HG02973 (cell line): ENCODE results near the gene PACS1.

Experiments used
- ATAC-seq: cut with Tn5 transposase; IDR thresholded peaks from one replicate; pipeline ENCODE4 v1.9.1; 2021; ENCODE audit warnings: moderate library complexity; ENCODE audit not compliant: unreplicated experiment

The PACS1 gene

DNA sequence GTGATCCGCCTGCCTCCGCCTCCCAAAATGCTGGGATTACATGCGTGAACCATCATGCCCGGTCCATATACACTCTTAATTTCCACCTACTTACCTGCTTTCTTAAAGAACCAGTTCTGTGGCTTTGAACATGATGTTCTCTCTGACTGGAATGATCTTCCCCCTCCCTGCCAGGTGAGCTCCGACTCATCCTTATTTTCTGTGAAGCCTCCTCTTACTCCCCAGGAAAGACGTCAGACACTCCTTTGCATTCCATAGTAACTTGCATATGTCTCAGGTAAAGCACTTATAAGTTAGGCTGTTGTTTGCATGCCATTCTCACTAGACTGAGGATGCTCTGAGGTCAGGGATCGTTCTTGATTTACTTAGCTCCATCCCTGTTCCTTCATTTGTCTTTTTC lies 106.6 kb downstream of the PACS1 start:
- no peak for ATAC-seq

DNA sequence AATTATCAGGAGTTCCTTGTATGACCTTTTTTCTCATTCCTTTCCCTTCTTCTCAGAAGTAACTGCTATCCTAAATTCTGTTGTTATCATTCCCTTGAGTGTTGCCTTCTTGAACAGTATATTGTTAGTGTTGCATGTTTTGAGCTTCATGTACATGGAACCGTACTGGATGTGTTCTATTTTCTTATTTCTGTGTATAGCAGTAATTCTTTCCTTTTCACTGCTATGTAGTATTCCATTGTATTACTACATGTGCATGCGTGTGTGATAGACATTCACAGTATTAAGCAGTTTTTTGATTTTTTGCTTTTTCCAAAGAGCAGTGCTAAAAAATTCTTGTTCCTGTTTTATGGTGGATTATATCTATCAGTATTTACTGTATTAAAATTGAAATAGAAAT lies 108.1 kb downstream of the PACS1 start:
- no peak for ATAC-seq

DNA sequence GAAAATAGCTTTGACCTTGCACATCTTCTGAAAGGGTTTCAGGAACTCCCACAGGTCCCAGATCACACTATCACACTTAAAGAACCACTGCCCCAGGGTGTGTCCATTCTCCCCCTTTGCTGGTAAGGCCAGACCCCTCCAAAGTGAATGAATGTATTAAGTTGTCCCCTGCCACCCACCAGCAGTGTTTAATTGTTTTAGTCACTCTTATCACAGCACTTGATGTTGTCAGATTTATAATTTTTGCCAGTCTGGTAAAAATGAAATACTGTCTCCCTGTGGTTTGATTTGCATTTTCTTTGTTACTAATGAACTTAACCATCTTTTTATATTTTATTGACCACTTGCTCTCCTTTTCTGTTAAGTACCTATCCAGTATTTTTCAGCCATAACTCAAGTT lies 108.8 kb downstream of the PACS1 start:
- no peak for ATAC-seq

DNA sequence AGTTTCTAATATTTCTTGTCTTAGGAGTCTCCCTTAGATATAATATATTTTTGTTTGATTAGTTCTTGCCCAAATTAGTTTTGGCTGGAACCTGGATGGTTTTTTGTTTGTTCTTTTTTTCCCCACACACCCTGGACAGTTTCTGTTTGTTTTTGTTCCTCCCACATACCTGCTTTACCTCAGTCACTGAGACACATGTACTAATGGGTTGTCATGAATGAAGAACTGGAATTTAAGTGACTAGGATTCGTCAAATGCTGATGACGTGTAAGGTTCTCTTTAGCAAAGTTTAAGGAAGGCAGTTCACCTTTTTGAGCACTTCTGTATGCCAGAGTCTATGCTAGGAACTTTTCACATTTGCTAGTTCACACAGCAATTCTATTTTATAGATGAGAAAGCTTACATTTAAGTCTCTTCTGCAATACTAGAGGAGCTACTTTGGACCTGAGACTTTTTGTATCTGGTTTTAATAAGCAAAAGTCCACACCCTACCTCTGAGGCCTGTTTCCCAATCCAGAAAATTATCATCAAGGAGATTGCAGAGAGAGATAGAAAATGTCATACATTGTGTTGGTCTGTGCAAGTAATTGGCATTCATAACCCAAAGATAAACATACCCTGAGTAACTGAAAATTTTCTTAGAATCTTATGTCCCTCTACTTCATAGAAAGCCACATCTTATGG lies 111.7 kb downstream of the PACS1 start:
- ATAC-seq = no peak

DNA sequence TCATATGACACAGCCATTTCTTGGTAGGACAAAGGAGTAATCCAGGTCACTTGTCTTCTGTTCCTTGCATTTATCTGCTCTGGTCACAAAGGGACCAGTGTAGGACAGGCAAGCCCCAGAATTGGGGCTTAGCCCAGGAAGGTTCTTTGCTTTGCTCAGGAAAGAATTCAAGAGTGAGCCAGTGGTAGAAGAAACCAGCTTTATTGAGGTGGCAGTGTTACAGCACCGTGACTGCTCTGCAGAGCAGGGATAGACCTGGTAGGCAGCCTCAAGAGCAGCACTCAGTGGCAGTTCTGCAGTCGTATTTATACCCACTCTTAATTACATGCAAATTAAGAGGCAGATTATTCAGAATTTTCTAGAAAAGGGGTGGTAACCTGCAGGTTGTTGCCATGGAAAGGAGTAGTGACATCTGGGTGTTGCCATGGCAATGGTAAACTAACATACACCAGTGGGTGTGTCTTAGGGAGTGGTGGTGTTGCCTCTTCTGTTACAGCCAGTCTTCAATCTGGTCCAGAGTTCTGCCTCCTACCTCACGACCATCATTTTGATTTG lies 113.5 kb downstream of the PACS1 start:
- no peak for ATAC-seq

DNA sequence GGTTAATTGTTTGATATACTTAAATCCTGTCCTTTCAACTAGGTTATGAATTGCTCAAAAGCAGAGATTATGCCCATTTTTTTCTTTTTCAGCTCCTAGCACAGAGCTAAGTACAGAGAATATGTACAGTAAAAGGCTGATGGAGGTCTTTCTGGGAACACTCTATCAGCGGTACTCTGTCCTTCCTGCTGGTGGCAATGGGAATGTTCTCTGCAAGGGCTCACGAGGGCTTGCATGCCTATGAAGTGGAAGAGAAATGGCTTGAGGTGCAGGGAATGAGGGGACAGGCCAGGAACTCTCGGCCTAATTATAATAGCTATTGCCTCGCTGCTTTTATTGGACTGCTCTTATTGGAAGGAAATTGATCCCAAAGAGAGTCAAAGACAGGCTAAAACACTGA lies 114.7 kb downstream of the PACS1 start:
- ATAC-seq = no peak

DNA sequence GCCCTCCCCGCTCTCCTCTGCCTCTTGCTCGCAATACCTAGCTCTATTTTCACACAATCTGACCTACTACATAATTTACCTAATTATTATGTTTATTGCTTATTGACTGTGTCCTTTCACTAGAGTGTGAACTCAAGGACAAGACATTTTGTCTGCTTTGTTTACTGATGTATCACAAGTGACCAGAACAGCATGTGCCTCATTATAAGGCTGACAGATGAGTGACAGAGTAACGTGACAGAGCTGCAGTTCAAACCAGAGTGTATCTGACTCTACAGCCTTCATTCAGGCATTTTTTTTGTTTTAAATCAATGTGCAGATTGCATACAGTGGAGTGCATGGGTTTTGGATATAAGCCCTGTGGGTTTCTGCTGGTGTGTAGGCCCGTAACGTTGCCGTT lies 116.4 kb downstream of the PACS1 start:
- ATAC-seq = no peak

DNA sequence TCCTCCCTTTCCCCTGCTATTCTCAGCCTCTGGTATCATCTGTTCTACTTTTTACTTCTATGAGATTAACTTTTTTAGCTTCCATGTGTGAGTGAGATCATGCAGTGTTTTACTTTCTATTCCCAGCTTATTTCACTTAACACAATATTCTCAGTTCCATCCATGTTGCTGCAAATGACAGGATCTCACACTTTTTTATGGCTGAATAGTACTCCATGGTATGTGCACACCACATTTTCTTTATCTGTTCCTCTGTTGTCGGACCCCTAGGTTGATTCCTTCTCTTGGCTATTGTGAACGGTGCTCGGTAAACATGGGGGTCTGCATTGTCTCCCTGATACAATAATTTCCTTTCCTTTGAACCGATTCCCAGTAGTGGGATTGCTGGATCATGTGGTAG lies 117.4 kb downstream of the PACS1 start:
- no peak for ATAC-seq

DNA sequence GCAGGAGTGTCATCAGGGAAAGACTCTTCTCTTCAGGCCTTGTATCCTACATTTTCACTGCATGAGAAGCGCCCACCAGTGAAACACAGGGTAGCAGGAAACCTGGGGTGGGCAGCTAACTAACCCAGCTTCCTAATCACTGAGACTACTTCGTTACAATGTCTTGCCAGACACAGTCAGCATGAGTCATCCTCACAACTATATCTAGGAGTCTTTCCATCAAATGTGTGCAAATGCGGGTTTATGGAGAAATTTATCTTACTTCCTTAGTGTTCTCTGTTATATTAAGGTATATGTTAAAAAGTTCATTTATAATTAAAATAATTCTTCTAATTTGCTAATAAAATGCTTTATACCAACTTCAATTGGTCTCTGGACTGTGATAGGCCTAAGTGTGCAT lies 118.5 kb downstream of the PACS1 start:
- no peak for ATAC-seq

DNA sequence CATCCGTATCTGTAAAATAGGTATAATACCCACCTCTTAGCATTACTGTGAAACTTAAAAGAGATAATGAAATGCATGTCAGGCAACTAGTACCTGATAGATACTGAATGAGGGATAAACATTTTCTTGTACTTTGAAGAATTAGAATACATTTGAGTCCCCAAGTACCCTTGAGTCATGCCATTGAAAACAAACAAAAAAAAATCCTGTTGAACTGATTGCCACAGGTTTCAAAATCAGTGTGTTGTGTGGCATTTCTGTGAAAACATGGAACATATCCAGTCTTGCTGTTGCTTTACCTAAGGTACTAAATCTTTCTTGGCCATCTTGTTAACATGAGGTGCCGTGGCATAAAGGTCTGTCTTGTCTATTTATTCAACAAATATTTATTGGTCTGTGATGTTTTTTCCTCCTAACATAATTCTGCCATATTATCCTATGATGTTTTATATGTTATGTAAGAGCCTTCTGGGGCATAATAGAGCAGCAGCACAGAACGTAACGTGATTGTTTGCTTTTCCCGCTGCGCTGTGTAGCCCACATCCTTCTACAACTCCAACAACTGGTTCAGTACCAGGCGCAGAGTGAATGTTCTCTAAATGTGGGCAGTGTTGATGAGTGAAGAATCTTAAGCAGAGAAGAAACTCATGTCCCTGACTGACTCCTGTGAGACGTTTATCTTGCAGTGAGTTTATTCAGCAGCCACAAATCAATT lies 119.1 kb downstream of the PACS1 start:
- no peak for ATAC-seq

DNA sequence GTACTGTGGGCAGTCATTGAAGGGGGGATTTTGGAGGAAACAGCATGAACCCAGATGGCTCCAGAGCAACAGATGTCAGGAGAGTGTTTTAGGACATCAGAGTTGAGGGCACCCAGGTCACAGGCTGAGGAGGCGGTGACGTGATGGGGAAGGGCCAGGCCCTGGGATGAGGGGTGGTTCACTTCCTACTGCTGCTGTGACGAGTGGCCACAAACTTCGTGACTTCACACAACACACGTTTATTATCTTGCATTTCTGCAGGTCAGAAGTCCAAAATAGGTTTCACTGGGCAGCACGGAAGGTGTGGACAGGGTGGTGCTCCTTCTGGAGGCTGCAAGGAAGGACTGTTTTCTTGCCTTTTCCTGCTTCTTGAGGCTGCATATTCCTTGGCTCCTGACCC lies 120.7 kb downstream of the PACS1 start:
- ATAC-seq = no peak

DNA sequence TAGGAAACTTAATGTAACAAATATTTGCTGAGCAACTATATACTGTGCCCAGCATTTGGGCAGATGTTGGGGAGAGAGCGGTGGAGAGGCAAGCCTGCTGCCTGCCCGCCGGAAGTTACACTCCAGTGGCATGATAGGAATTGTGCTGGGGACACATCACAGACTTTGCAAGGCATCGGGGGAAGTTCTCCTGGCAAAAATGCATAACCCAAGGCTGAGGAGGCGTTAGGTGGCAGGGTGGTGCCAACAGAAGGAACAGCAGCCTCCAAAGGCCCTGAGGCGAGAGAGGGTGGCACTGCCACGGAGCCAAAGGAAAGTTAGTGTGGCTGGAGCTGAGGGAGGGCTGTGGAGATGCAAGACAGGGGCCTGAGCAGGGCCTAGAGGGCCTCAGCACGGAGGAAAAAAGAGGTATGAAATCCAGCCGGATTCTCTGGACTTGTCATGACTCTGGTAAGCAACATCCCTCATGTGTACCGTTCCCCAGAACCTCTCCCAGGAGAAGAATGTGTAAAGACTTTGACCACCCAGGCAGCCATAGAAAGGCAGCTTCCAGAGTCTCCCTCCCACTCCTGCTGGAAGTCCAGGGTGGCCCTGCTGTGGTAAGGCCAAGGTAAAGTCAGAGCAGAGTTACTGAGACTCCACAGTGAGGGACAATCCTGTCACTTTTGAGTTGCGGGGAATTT lies 122.2 kb downstream of the PACS1 start:
- no peak for ATAC-seq

DNA sequence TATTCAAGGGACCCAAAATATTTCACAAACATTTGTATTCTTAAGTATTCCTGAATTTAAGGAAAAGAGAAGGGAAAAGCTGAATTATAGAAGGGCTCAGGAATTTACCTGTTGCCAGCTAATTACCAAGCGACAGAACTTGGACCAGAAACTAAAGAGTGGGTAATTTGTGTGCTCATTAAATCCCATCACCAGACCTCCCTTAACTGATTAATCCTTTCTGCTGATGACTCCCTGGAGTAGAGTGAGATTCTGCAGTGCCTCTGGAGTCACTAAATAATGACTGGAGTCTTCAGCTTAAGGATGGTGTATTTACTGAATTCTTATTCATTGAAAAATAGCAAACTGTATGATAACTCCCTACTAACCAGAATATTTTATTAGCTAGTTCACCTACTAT lies 124.3 kb downstream of the PACS1 start:
- no peak for ATAC-seq

DNA sequence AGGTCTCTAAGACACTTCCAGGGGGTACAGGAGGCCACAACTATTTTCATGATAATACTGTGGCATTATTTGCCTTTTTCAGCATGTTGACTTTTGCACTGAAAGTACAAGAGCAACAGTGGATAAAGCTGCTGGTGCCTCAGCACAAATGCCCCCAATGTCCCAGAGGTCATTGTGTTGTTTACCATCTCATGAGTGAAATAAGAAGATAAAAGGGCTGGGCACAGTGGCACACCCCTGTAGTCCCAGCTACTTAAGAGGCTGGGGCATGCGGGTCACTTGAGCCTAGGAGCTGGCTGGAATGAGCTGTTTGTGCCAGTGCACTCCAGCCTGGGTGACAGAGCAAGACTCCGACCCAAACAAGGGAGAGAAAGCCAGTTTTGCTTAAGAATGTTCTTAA lies 125.8 kb downstream of the PACS1 start:
- ATAC-seq = no peak

DNA sequence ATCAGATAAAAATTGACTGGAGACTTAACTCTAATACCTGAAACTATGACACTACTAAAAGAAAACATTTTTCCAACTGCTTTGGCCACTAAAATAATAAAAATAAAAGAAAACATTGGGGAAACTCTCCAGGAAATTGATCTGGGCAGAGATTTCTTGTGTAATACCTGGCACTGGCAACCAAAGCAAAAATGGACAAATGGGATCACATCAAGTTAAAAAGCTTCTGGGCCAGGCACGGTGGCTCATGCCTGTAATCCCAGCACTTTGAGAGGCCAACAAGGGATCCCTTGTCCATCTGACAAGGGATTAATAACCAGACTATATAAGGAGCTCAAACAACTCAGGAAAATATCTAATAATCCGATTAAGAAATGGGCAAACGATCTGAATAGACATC lies 133.8 kb downstream of the PACS1 start:
- ATAC-seq = no peak

DNA sequence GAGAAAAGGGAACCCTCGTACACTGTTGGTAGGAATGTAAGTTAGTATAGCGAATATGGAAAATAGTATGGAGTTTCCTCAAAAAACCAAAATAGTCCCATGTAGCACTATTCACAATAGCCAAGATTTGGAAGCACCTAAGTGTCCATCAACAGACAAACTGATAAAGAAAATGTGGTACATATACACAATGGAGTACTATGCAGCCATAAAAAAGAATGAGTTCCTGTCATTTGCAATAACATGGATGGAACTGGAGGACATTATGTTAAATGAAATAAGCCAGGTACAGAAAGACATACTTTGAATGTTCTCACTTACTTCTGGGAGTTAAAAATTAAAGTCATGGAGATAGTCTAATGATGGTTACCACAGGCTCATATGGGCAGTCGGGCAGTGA lies 134.3 kb downstream of the PACS1 start:
- no peak for ATAC-seq

DNA sequence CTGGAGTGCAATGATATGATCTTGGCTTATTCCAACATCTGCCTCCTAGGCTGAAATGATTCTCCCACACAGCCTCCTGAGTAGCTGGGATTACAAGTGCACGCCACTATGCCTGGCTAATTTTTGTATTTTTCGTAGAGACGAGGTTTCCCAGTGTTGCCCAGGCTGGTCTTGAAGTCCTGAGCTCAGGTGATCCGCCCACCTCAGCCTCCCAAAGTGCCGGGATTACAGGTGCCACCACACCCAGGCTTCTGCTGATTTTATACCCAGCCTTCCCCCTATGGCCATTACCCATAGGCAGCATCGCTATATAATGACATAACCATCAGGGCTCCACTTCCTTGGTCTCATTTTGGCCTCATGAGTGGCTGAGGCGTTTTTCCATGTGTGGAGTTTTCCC lies 137.7 kb downstream of the PACS1 start:
- no peak for ATAC-seq

DNA sequence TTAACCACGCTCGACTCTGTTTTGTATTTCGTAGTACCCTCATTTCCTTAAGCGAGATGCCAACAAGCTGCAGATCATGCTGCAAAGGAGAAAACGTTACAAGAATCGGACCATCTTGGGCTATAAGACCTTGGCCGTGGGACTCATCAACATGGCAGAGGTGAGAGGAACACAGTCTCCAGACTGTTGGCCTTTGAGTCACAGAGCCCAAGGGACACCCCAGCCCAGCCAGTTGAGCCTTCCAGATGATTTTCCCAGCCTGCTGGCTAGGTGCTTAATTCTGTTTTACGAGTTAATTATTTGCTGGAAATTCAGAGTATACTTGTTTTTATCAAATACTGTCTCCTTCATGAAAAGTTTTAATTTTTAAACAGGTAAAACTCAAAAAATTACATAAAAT lies 141.0 kb downstream of the PACS1 start:
- no peak for ATAC-seq

DNA sequence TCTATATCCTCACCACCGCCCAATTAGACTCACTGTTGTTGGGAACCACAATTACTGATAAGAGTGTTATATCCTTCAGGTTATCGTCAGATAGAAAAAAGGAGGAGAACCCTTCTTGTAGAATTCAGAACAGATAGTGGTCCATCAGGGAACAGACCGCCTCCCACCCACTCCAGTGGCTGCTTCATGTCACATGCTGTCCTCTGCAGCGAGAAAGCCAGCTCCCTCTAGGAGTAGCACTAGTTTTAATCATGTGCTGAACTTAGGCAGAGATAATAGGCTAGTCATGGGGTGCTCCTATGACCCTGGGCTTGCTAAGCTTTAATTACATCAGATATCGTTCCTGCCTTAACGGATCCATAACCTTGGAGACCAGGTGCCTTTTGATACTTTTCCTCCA lies 146.8 kb downstream of the PACS1 start:
- ATAC-seq = no peak

DNA sequence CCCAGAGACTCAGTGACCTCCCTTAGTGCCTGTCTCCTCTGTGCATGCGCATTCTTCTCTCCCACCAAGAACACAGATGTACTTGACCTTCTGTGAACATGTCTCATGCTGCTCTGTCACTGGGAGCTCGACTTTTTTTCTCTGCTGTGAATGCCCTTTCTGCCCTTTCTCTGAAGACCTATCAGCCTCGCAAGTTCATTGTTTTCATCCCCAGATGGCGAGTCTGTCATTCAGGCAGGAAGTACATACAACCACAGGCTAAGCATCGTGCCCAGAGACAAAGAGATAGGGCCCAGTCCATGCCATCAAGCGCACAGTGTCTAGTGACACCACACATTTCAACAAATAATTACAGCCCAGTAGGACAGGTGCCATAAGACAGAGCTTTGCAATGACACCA lies 148.0 kb downstream of the PACS1 start:
- ATAC-seq = no peak

DNA sequence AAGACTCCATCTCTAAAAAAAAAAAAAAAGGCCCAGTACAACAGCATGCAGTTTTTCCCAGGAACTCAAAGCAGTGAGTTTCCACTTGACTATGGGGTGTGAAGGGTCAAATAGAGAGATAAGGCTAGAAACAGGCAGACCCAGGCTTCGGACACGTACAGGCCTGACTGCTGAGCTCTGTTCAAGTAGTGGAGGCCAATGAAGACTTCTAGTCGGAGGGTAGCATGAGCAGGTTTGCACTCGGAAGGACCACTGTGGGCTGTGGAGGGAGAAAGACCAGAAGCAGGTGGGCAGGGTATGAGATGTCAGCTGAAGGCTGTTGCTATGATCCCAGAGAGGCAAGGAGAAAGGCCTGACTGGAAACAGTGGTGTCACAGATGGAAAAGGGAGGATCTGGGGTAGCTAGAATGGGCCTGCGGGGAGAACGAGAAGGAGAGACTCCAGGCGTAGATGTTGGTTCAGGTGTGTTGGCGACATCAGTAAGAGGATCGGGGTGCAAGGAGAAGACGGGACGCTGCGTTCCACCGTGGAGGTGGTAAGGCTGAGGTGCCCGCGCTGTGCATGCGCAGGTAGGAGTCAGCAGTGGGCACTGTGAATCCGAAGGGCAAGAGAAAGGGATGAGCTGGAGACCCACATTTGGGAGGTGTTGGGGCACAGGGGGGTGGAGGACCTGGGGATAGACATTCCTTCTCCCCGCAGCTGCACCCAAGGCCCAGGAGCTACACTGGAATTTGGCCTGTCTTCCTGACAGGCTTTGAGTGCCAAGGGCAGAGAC lies 149.0 kb downstream of the PACS1 start:
- ATAC-seq = no peak
